ENCODE results near the gene ST6GALNAC3.

DNA sequence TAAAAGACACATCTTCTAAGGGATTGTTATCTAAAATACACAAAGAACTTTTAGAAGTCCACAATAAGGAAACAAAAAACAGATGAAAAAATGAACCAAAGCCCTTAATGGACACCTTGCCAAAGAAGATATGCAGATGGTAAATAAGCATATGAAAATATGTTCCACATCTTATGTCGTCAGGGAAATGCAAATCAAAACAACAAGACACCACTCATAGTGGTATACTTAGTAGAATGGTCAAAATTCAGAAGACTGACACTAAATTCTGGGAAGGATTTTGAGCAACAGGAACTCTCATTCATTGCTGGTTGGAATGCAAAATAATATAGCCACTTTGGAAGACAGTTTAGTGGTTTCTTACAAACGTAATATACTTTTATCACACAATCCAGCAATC lies 587.0 kb downstream of the ST6GALNAC3 start:
- TF ChIP-seq, protein P1, sequence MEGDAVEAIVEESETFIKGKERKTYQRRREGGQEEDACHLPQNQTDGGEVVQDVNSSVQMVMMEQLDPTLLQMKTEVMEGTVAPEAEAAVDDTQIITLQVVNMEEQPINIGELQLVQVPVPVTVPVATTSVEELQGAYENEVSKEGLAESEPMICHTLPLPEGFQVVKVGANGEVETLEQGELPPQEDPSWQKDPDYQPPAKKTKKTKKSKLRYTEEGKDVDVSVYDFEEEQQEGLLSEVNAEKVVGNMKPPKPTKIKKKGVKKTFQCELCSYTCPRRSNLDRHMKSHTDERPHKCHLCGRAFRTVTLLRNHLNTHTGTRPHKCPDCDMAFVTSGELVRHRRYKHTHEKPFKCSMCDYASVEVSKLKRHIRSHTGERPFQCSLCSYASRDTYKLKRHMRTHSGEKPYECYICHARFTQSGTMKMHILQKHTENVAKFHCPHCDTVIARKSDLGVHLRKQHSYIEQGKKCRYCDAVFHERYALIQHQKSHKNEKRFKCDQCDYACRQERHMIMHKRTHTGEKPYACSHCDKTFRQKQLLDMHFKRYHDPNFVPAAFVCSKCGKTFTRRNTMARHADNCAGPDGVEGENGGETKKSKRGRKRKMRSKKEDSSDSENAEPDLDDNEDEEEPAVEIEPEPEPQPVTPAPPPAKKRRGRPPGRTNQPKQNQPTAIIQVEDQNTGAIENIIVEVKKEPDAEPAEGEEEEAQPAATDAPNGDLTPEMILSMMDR (optimal IDR thresholded peaks at IDR 0.05 in 1 of 3, IDR thresholded peaks at IDR 0.05 in 1 of 3, conservative IDR thresholded peaks at IDR 0.05 in 1 of 3; ENCODE audit: extremely low read depth in 1 of 3, insufficient read depth in 2 of 3, low read length in 3 of 3): no peak
- no peak for TF ChIP-seq EZH2 (IDR thresholded peaks at IDR 0.05; ENCODE audit: low read length)

Measured in keratinocyte (primary cell).